Neural progenitor cell (in vitro differentiated cells): ENCODE results near the gene CD33.
"Not testable (repeated sequence)": the region's sequence is repeated elsewhere in the genome, so short reads cannot be mapped to it uniquely, and the experiment has no call there.

Source experiments
- CTCF ChIP-seq: fragments of 200-600 bp; sonication (generic); IDR thresholded peaks from 2 replicates; pipeline ENCODE4 v1.5.1; 2017; ENCODE audit warnings: antibody characterized with exemption, mild to moderate bottlenecking
- EZH2 ChIP-seq: fragments of 200-600 bp; sonication (generic); IDR thresholded peaks from 2 replicates; pipeline ENCODE4 v1.6.1; 2017; ENCODE audit warnings: antibody characterized with exemption, mild to moderate bottlenecking, moderate library complexity
- EZH2phosphoT487 ChIP-seq: fragments of 200-600 bp; sonication (generic); IDR thresholded peaks from 2 replicates; pipeline ENCODE4 v1.6.1; 2017; ENCODE audit warnings: antibody characterized with exemption

- not testable (repeated sequence) for TF ChIP-seq CTCF, EZH2, EZH2phosphoT487
Measured at GRCh38 chr19:51210874-51211361, 14.0 kb upstream of the CD33 start.
